ENCODE results near the gene ARFGAP2.

- TF ChIP-seq, protein P1, sequence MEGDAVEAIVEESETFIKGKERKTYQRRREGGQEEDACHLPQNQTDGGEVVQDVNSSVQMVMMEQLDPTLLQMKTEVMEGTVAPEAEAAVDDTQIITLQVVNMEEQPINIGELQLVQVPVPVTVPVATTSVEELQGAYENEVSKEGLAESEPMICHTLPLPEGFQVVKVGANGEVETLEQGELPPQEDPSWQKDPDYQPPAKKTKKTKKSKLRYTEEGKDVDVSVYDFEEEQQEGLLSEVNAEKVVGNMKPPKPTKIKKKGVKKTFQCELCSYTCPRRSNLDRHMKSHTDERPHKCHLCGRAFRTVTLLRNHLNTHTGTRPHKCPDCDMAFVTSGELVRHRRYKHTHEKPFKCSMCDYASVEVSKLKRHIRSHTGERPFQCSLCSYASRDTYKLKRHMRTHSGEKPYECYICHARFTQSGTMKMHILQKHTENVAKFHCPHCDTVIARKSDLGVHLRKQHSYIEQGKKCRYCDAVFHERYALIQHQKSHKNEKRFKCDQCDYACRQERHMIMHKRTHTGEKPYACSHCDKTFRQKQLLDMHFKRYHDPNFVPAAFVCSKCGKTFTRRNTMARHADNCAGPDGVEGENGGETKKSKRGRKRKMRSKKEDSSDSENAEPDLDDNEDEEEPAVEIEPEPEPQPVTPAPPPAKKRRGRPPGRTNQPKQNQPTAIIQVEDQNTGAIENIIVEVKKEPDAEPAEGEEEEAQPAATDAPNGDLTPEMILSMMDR (IDR thresholded peaks at IDR 0.05), result no peak
- TF ChIP-seq POLR2A (IDR thresholded peaks at IDR 0.05), result no peak
These were observed 6.6 kb upstream of the ARFGAP2 start for GRCh38 chr11:47183031-47183856.
